Measurements from ENCODE around the gene SPC24.

GRCh38 chr19:11190501-11190900 is 34.9 kb upstream of the SPC24 start:
- TF ChIP-seq CTCF (IDR thresholded peaks at IDR 0.05): no peak
- TF ChIP-seq POLR2A (IDR thresholded peaks at IDR 0.05): no peak
- TF ChIP-seq POLR2AphosphoS5 (IDR thresholded peaks at IDR 0.05): no peak

All from gastroesophageal sphincter (tissue), 3 donors.